GM23338 (cell line): Measurements from ENCODE around the gene RTL10. TPM values are rescaled to one million over a fixed set of nuclear protein-coding genes. Genes with fewer than 3 reads are reported as not detected.

Experiments
- ATAC-seq: fragments of 200-7000 bp; cut with Tn5 transposase; 3 replicates; pipeline ENCODE4 v1.9.1; 2020
- DNase-seq: peaks from one replicate; pipeline ENCODE4 v3.0.0-alpha.2; 2015; ENCODE audit warnings: low spot score
- H2AFZ ChIP-seq: fragments of 200-600 bp; sonication (generic); 2 replicates; pipeline ENCODE4 v1.8.0; 2016; ENCODE audit warnings: antibody characterized with exemption, mild to moderate bottlenecking, moderate library complexity
- H3F3A ChIP-seq: fragments of 200-600 bp; sonication (generic); replicated peaks from 2 replicates; pipeline ENCODE4 v1.8.0; 2017; ENCODE audit warnings: antibody characterized with exemption, mixed run types, low read depth
- H3K27ac ChIP-seq: fragments of 200-600 bp; sonication (generic); 2 replicates; pipeline ENCODE4 v1.6.1; 2016; ENCODE audit warnings: low read depth
- H3K27me3 ChIP-seq: fragments of 200-600 bp; sonication (generic); 2 replicates; pipeline ENCODE4 v1.8.0; 2016; ENCODE audit warnings: mild to moderate bottlenecking, mixed run types, moderate library complexity; ENCODE audit not compliant: insufficient read depth
- H3K36me3 ChIP-seq: fragments of 200-600 bp; sonication (generic); 2 replicates; pipeline ENCODE4 v1.8.0; 2016; ENCODE audit warnings: mild to moderate bottlenecking; ENCODE audit not compliant: insufficient read depth
- H3K4me1 ChIP-seq: fragments of 200-600 bp; sonication (generic); 2 replicates; pipeline ENCODE4 v1.8.0; 2016; ENCODE audit warnings: mild to moderate bottlenecking, moderate library complexity; ENCODE audit not compliant: insufficient read depth
- H3K4me2 ChIP-seq: fragments of 200-600 bp; sonication (generic); 2 replicates; pipeline ENCODE4 v1.7.1; 2017; ENCODE audit warnings: mixed run types
- H3K4me3 ChIP-seq: fragments of 200-600 bp; sonication (generic); 2 replicates; pipeline ENCODE4 v1.6.1; 2016; ENCODE audit warnings: mixed run types
- H3K79me2 ChIP-seq: fragments of 200-600 bp; sonication (generic); replicated peaks from 2 replicates; pipeline ENCODE4 v1.8.0; 2017; ENCODE audit warnings: mild to moderate bottlenecking; ENCODE audit not compliant: insufficient read depth
- H3K9me2 ChIP-seq: fragments of 200-600 bp; sonication (generic); 2 replicates; pipeline ENCODE4 v1.8.0; 2017; ENCODE audit not compliant: insufficient read depth
- H4K20me1 ChIP-seq: fragments of 200-600 bp; sonication (generic); replicated peaks from 2 replicates; pipeline ENCODE4 v1.8.0; 2017; ENCODE audit warnings: mild to moderate bottlenecking; ENCODE audit not compliant: insufficient read depth
- H3K27ac Mint-ChIP-seq: 2 replicates; pipeline ENCODE4 v1.8.0; 2020; ENCODE audit warnings: inconsistent platforms, mild to moderate bottlenecking, moderate library complexity, mixed read lengths
- H3K27me3 Mint-ChIP-seq: 3 replicates; pipeline ENCODE4 v1.8.0; 2022; ENCODE audit warnings: low read depth, mild to moderate bottlenecking, moderate library complexity, mixed read lengths, inconsistent platforms; ENCODE audit not compliant: insufficient read depth, poor library complexity
- H3K36me3 Mint-ChIP-seq: 3 replicates; pipeline ENCODE4 v1.8.0; 2021; ENCODE audit warnings: low read depth, mild to moderate bottlenecking, inconsistent platforms, moderate library complexity, mixed read lengths
- H3K4me1 Mint-ChIP-seq: 3 replicates; pipeline ENCODE4 v1.8.0; 2020; ENCODE audit warnings: mild to moderate bottlenecking, inconsistent platforms, mixed read lengths
- H3K4me3 Mint-ChIP-seq: 3 replicates; pipeline ENCODE4 v1.8.0; 2021; ENCODE audit warnings: moderate library complexity, mild to moderate bottlenecking, inconsistent platforms, mixed read lengths
- H3K9me3 Mint-ChIP-seq: 3 replicates; pipeline ENCODE4 v1.8.0; 2020; ENCODE audit warnings: moderate library complexity, mild to moderate bottlenecking, inconsistent platforms, mixed read lengths
- CREB1 ChIP-seq: fragments of 250-450 bp; sonication (Bioruptor Pico); IDR thresholded peaks from 2 replicates; pipeline ENCODE4 v1.5.0; 2020; ENCODE audit warnings: low read depth, mild to moderate bottlenecking, moderate library complexity
- CTCF ChIP-seq, 2 experiments: fragments of 200-600 bp in 1 of 2; sonication (generic) in 1 of 2; conservative IDR thresholded peaks; 2 replicates each; pipeline versions ENCODE4 v1.5.1 to v1.6.1; 2016 to 2017; ENCODE audit warnings: antibody characterized with exemption in 2 of 2, low read depth in 2 of 2, mild to moderate bottlenecking in 2 of 2, moderate library complexity in 1 of 2
- ETS1 ChIP-seq: IDR thresholded peaks from 2 replicates; pipeline ENCODE4 v1.6.1; 2016; ENCODE audit warnings: antibody characterized with exemption
- EZH2 ChIP-seq: fragments of 200-600 bp; sonication (generic); IDR thresholded peaks from one replicate; pipeline ENCODE4 v1.8.0; 2017; ENCODE audit warnings: antibody characterized with exemption, mild to moderate bottlenecking, low read depth; ENCODE audit not compliant: unreplicated experiment
- EZH2phosphoT487 ChIP-seq: fragments of 200-600 bp; sonication (generic); IDR thresholded peaks from one replicate; pipeline ENCODE4 v1.8.1; 2018; ENCODE audit warnings: antibody characterized with exemption; ENCODE audit not compliant: unreplicated experiment
- JUNB ChIP-seq: IDR thresholded peaks from one replicate; pipeline ENCODE4 v1.6.1; 2016; ENCODE audit warnings: antibody characterized with exemption; ENCODE audit not compliant: unreplicated experiment
- NANOG ChIP-seq: IDR thresholded peaks from 2 replicates; pipeline ENCODE4 v1.6.1; 2016; ENCODE audit warnings: antibody characterized with exemption, borderline replicate concordance
- POLR2AphosphoS5 ChIP-seq: IDR thresholded peaks from 2 replicates; pipeline ENCODE4 v1.6.1; 2016; ENCODE audit warnings: antibody characterized with exemption, low read depth
- REST ChIP-seq: IDR thresholded peaks from one replicate; pipeline ENCODE4 v1.6.1; 2018; ENCODE audit warnings: antibody characterized with exemption; ENCODE audit not compliant: unreplicated experiment
- STAT1 ChIP-seq: IDR thresholded peaks from one replicate; pipeline ENCODE4 v1.6.1; 2016; ENCODE audit warnings: antibody characterized with exemption; ENCODE audit not compliant: unreplicated experiment
- ZNF114 ChIP-seq: fragments of 250-450 bp; sonication (Bioruptor Pico); IDR thresholded peaks from 2 replicates; pipeline ENCODE4 v1.5.0; 2020; ENCODE audit warnings: mild to moderate bottlenecking, moderate library complexity
- ZNF331 ChIP-seq: fragments of 250-450 bp; sonication (Bioruptor Pico); IDR thresholded peaks from 2 replicates; pipeline ENCODE4 v1.5.0; 2020; ENCODE audit warnings: low read depth, mild to moderate bottlenecking, moderate library complexity
- ZNF462 ChIP-seq: fragments of 250-450 bp; sonication (Bioruptor Pico); IDR thresholded peaks from 2 replicates; pipeline ENCODE4 v1.5.0; 2020; ENCODE audit warnings: mild to moderate bottlenecking, moderate library complexity
- polyA plus RNA-seq: library from polyadenylated mRNA; unstranded; fragments of >200 nt; fragmentation: Nextera tagmentation; extraction: Ambion mirVana; gene quantifications from 2 replicates; pipeline ENCODE4 v1.2.1, GENCODE V29; 2016
- total RNA-seq: library from RNA; depleted of rRNA; stranded (reverse); fragments of >200 nt; shearing (Covaris generic); gene quantifications from 2 replicates; pipeline ENCODE4 v1.2.3, GENCODE V29; 2014

Gene RTL10
- total and polyA plus RNA-seq, 2 experiments from 2014 or later: 9.4 to 17.4 TPM

GRCh38 chr22:19840955-19841640, 13.6 kb downstream of the RTL10 start:
- DNase-seq: no peak
- no peaks in the 10 kb centered on the region for H3K4me1 ChIP-seq
- no peaks in the 10 kb centered on the region for H3K79me2 ChIP-seq
- H3F3A ChIP-seq: no peaks in the 10 kb centered on the region
- no peak overlapping the region for H3K27ac ChIP-seq
- H3K4me1 Mint-ChIP-seq: peaks cover 13% of the 10 kb centered on the region; the same call in 2 of the 3 replicates
- no peak overlapping the region for H3K4me2 ChIP-seq
- peaks cover 14% of the 10 kb centered on the region for H3K27me3 Mint-ChIP-seq
- no peak for TF ChIP-seq REST
- TF ChIP-seq CREB1 (CRISPR knock-in tag): no peak
- TF ChIP-seq POLR2AphosphoS5: no peak
- TF ChIP-seq STAT1: no peak
- no peak for TF ChIP-seq ZNF462 (CRISPR knock-in tag)
- TF ChIP-seq EZH2: no peak
- TF ChIP-seq ZNF114 (CRISPR knock-in tag): no peak
- no peak for TF ChIP-seq ZNF331 (CRISPR knock-in tag)
- no peak for TF ChIP-seq ETS1
- no peak for TF ChIP-seq NANOG
- no peak for TF ChIP-seq EZH2phosphoT487
- no peak for TF ChIP-seq CTCF (conservative IDR thresholded peaks at IDR 0.05; ENCODE audit: low read depth in 2 of 2)
- TF ChIP-seq JUNB: no peak
- H2AFZ ChIP-seq: no peak overlapping the region
- H3K9me2 ChIP-seq: no peaks in the 10 kb centered on the region
- no peak for ATAC-seq
- no peaks in the 10 kb centered on the region for H3K36me3 Mint-ChIP-seq
- no peak overlapping the region; the same call in 1 of the 2 replicates for H3K27ac Mint-ChIP-seq
- no peaks in the 10 kb centered on the region for H3K27me3 ChIP-seq
- no peaks in the 10 kb centered on the region for H3K36me3 ChIP-seq
- H3K4me3 ChIP-seq: no peak overlapping the region
- H3K9me3 Mint-ChIP-seq: no peaks in the 10 kb centered on the region
- no peak overlapping the region for H3K4me3 Mint-ChIP-seq
- peaks cover under 1% of the 10 kb centered on the region for H4K20me1 ChIP-seq
